IgD-negative memory B cell (primary cell): ENCODE data around the gene SNRPD1. TPM values are rescaled to one million over a fixed set of nuclear protein-coding genes. Genes with fewer than 3 reads are reported as not detected.
"Not testable (repeated sequence)": the region's sequence is repeated elsewhere in the genome, so short reads cannot be mapped to it uniquely, and the experiment has no call there.

Source experiments
- H3K27ac Mint-ChIP-seq, 3 donors: one replicate each; pipeline ENCODE4 v1.8.0; 2020 to 2022; ENCODE audit warnings: mild to moderate bottlenecking in 3 of 3, mixed read lengths in 3 of 3, moderate library complexity in 1 of 3
- H3K27me3 Mint-ChIP-seq: one replicate; pipeline ENCODE4 v1.8.0; 2021; ENCODE audit warnings: mixed read lengths
- H3K36me3 Mint-ChIP-seq: one replicate; pipeline ENCODE4 v1.8.0; 2020; ENCODE audit warnings: mild to moderate bottlenecking, mixed read lengths
- H3K4me1 Mint-ChIP-seq, 3 donors: one replicate each; pipeline ENCODE4 v1.8.0; 2020 to 2022; ENCODE audit warnings: mixed read lengths in 3 of 3, mild to moderate bottlenecking in 1 of 3
- H3K4me3 Mint-ChIP-seq, 4 donors: one replicate each; pipeline ENCODE4 v1.8.0; 2020 to 2022; ENCODE audit warnings: mild to moderate bottlenecking in 4 of 4, mixed read lengths in 4 of 4, moderate library complexity in 3 of 4
- H3K9me3 Mint-ChIP-seq, 3 donors: one replicate each; pipeline ENCODE4 v1.8.0; 2020 to 2021; ENCODE audit warnings: mixed read lengths in 3 of 3, mild to moderate bottlenecking in 1 of 3
- polyA plus RNA-seq: library from polyadenylated mRNA; unstranded; fragments of 300-500 nt; fragmentation: Illumina TruSeq; gene quantifications from one replicate; pipeline ENCODE4 v1.2.3, GENCODE V29; 2021

SNRPD1 gene
- polyA plus RNA-seq, 1 donor from 2014 or later = 102 TPM

DNA sequence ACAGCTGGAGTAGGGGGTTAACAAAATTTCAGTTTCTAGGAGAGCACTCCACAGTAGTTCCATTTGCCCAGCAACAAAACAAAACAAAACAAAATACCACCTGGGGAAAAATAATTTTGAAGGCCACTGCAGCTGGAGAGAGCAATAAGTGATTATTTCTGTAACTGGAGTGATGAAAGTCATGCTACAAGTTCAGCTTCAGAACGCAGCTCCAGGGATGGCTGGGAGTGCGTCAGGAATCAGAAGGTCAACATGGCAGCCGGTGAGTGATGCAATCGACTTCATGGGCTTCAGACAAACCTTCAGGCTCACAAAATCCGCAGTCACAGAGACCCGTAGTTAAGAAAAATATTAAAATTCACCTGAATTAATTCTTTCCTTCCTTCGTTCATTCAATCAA is 51.5 kb downstream of the SNRPD1 start:
- Mint-ChIP-seq H3K9me3 (no peaks in the 10 kb centered on the region), H3K4me1 (peaks cover 0 to 7% (median 2%) of the 10 kb centered on the region in 3 donors), H3K36me3 (peaks cover 3% of the 10 kb centered on the region), H3K27ac (peak overlapping the region in 1 of 3 donors; percentile 7), H3K4me3 (no peak overlapping the region), H3K27me3 (no peaks in the 10 kb centered on the region)

DNA sequence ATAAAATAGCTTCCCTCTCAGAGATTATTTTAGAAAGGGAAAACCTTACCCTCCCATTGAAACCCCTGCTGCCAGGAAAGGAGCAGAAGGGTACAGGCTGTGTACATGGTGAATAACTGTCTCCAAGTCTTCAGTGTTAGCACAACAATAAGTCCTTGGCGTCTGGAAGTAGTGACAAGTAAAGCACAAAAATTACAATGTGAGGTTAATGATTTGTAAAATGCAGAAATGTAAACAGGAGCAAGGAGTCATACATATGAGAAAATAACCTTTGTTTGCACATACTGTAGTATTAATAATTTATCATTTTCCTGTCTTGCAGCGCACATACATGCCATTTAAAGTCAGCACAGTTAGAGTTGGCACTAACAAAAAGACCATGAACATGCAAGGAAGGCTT is 52.0 kb downstream of the SNRPD1 start:
- no peaks in the 10 kb centered on the region for H3K27me3 Mint-ChIP-seq
- no peaks in the 10 kb centered on the region for H3K9me3 Mint-ChIP-seq
- peaks cover 3% of the 10 kb centered on the region for H3K36me3 Mint-ChIP-seq
- no peak overlapping the region for H3K27ac Mint-ChIP-seq
- no peak overlapping the region for H3K4me3 Mint-ChIP-seq
- H3K4me1 Mint-ChIP-seq = peaks cover 0 to 7% (median 2%) of the 10 kb centered on the region in 3 donors

DNA sequence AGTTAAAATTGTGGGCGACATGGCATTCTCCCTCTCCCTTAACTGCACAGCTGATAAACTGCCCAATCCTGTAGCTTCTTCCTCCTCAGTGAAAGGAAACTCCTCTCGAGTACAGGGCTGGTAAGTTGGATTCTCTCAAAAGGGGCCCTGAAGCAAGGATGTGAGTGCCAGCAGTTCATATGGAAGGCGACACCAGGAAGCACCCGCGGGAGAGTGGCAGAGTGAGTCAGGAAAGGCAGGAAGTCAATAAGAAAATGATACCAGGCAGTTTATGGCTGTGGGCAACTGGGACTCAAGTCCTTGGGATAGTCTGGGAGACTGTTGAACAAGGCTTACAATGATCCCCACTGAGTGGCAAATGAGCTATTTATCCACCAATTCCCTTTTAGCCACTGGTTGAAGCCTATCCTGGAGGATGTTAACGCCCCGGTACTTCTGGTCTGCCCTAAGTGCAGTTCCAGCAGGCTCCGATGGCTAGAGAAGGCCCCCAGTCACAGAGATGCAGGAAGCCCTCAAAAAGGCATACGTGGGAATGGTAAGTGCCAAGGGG is 57.7 kb downstream of the SNRPD1 start:
- H3K36me3 Mint-ChIP-seq = peaks cover 2% of the 10 kb centered on the region
- no peak overlapping the region for H3K27ac Mint-ChIP-seq
- H3K9me3 Mint-ChIP-seq = no peaks in the 10 kb centered on the region
- H3K4me3 Mint-ChIP-seq = no peak overlapping the region
- peaks cover 0 to 3% (median 2%) of the 10 kb centered on the region in 3 donors for H3K4me1 Mint-ChIP-seq
- no peaks in the 10 kb centered on the region for H3K27me3 Mint-ChIP-seq

DNA sequence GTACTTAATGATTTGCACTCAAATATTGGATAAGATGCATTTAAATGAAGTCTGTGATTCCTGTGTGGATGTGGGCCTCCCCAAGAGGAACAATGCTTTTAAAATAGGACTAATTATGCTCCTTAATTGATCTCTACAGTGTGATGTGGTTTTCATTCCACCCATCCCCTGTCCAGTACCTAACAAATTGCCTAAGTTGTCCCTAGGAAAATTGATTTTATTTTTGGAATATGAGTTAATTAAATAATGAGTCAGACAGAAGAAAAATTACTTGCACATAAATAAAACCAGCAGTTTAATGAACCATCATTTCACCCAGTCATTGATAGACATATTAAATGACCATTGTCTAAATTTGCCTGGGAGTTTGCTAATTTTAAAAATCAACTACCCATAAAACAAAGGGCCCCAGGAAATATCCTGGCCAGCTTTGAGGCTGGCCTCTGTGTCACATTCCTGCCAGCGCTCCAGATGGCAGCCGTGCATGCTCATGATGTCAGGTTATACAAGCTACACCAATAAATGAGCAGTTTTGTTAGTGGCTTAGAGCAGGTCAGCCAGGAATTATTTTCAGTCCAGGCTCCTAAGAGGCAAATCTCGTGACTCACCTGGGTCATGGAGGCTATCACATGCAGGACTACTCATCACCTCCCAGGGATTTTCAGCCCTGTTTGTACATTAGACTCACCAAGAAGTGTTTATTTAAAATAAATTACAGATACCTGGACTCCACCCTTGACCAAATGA is 60.6 kb downstream of the SNRPD1 start:
- no peak overlapping the region for H3K27ac Mint-ChIP-seq

DNA sequence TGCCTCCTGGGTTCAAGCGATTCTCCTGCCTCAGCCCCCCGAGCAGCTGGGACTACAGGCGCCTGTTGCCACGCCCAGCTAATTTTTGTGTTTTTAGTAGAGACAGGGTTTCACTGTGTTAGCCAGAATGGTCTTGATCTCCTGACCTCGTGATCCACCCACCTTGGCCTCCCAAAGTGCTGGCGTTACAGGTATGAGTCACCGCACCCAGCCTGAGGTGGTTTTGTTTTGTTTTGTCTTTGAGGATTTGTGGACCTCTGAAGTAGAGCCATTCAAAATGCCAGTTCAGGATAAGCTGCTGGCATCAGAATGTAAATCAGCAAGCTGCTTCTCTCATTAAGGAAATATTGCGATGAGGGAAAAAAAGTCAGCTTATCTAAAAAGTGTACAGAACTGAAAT is 63.2 kb downstream of the SNRPD1 start:
- H3K27ac Mint-ChIP-seq, H3K9me3 Mint-ChIP-seq, H3K36me3 Mint-ChIP-seq, H3K27me3 Mint-ChIP-seq, H3K4me1 Mint-ChIP-seq, H3K4me3 Mint-ChIP-seq: not testable (repeated sequence)

More for the DNA sequence above, 60.6 kb downstream of the SNRPD1 start:
- Mint-ChIP-seq H3K36me3 (peaks cover 2% of the 10 kb centered on the region), H3K9me3 (no peaks in the 10 kb centered on the region), H3K4me1 (peaks cover 0 to 2% (median 0%) of the 10 kb centered on the region in 3 donors), H3K4me3 (no peak overlapping the region), H3K27me3 (no peaks in the 10 kb centered on the region)

DNA sequence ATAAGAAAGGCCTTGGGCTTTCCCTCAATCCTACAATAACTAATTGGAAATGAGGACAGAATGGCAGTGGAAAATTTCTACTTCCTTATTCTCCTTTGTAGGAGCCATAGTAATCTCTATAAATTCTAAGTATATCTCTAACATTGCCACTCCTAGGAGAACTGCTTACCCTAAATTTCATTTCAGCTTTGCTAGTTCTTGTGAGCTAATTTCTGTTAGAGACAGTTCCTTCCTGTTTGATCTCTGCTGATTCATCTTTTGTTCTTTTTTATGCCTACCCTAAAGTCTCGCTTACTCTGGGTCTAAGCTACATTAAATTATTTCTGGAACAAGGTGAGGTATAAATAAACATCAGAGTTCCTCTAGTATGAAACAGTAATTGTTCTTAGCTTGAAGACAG is 66.7 kb downstream of the SNRPD1 start:
- Mint-ChIP-seq H3K36me3 (no peaks in the 10 kb centered on the region), H3K4me3 (no peak overlapping the region), H3K9me3 (no peaks in the 10 kb centered on the region), H3K27ac (no peak overlapping the region), H3K4me1 (peaks cover 0 to 7% (median 2%) of the 10 kb centered on the region in 3 donors), H3K27me3 (no peaks in the 10 kb centered on the region)

DNA sequence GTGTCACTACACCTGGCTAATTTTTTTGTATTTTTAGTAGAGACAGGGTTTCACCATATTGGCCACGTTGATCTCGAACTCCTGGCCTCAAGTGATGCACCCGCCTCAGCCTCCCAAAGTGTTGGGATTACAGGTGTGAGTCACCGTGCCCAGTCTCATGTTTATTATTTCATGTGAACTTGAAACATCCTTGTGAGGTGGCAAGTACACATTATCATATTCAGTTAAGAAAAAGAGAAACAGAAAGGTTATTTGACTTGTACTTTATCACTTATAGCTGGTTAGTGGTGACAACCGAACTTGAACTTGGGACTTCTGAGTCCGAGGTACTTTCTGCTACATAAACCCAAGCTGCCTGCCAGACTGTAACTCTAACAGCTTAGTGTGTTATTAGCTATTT is 68.0 kb downstream of the SNRPD1 start:
- Mint-ChIP-seq H3K4me3 (no peak overlapping the region), H3K27ac (no peak overlapping the region), H3K27me3 (no peaks in the 10 kb centered on the region)

DNA sequence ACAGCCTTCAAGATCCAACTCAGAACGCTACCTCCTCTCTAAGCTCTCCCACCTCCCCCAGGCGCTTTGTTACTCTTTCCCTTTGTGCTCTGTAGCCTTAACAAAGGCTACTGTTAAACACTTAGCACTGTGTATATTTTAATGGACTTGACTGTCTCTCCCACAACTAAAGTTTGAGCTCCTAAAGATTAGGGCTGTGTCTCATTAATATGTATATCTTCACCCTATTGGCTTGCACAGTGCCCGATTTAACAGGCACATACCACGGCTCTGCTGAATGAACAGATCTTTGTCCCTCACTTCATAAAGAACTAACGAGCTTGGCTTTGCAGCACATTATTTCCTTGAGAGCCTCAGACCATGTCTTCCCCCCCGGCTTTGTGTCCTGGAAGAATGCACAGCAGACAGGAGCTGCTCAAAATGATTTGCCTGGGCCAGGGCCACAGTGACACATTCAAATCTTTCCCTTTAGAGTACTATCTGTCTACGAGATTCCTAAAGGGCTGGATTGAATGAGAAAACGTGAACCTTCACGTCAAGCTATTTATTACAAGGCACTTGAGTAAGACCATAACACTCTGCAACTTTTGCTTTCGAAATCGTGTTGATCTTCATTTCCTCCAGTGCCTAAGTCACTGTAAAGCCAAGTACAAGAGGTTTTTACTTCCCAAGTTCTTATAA is 70.4 kb downstream of the SNRPD1 start:
- Mint-ChIP-seq H3K27me3 (no peaks in the 10 kb centered on the region), H3K4me1 (peaks cover 18 to 27% (median 18%) of the 10 kb centered on the region in 3 donors), H3K4me3 (no peak overlapping the region), H3K36me3 (no peaks in the 10 kb centered on the region), H3K27ac (no peak overlapping the region), H3K9me3 (no peaks in the 10 kb centered on the region)

More for the DNA sequence above, 68.0 kb downstream of the SNRPD1 start:
- Mint-ChIP-seq H3K4me1 (peaks cover 5 to 15% (median 11%) of the 10 kb centered on the region in 3 donors), H3K9me3 (no peaks in the 10 kb centered on the region), H3K36me3 (no peaks in the 10 kb centered on the region)

Other genes with a start within 250 kb of the SNRPD1 start
- 11.4 TPM for gene ESCO1, start 11.6 kb upstream of the SNRPD1 start, polyA plus RNA-seq
- 17.7 TPM for gene ABHD3, start 92.5 kb downstream of the SNRPD1 start, polyA plus RNA-seq
- gene MIB1, start 128.5 kb downstream of the SNRPD1 start, polyA plus RNA-seq = 2.2 TPM